WTC11 (cell line): ENCODE measurements around the gene KCNJ6. TPM values are rescaled to one million over a fixed set of nuclear protein-coding genes. Genes with fewer than 3 reads are reported as not detected.

Source experiments
- ATAC-seq: fragments of 200-7000 bp; cut with Tn5 transposase; 2 replicates; pipeline ENCODE4 v1.10.0; 2021; ENCODE audit warnings: mild to moderate bottlenecking, moderate library complexity
- CTCF ChIA-PET: fragments of 300-600 bp; sonication (Branson Sonifier 250); formaldehyde crosslinking; loops from one replicate; lab custom pipeline; 2021; ENCODE audit warnings: antibody characterized with exemption; lab: Charles Lee
- POLR2A ChIA-PET: fragments of 350-600 bp; sonication (Branson Sonifier 250); formaldehyde crosslinking; loops from one replicate; lab custom pipeline; 2021; ENCODE audit warnings: antibody characterized with exemption; lab: Charles Lee
- DNase-seq: peaks from one replicate; pipeline ENCODE4 v3.0.0; 2021; ENCODE audit warnings: low spot score
- H3K27ac Mint-ChIP-seq: 2 replicates; pipeline ENCODE4 v1.8.0; 2021; ENCODE audit warnings: mixed read lengths
- H3K27me3 Mint-ChIP-seq: 2 replicates; pipeline ENCODE4 v1.8.0; 2021; ENCODE audit warnings: low read depth, mild to moderate bottlenecking, moderate library complexity, mixed read lengths
- H3K36me3 Mint-ChIP-seq: 2 replicates; pipeline ENCODE4 v1.8.0; 2021; ENCODE audit warnings: mixed read lengths
- H3K4me1 Mint-ChIP-seq: 2 replicates; pipeline ENCODE4 v1.8.0; 2022; ENCODE audit warnings: mixed read lengths
- H3K4me3 Mint-ChIP-seq: 2 replicates; pipeline ENCODE4 v1.8.0; 2021; ENCODE audit warnings: mild to moderate bottlenecking, moderate library complexity, mixed read lengths
- H3K9me3 Mint-ChIP-seq: 2 replicates; pipeline ENCODE4 v1.8.0; 2021; ENCODE audit warnings: mixed read lengths
- AR ChIP-seq: fragments of 250-450 bp; sonication (Bioruptor Pico); IDR thresholded peaks from 2 replicates; pipeline ENCODE4 v1.9.0; 2021; ENCODE audit warnings: mild to moderate bottlenecking
- ATF6 ChIP-seq: sonication (generic); formaldehyde crosslinking; IDR thresholded peaks from 2 replicates; pipeline ENCODE4 v1.8.1; 2023; ENCODE audit warnings: mild to moderate bottlenecking, missing genetic modification reagents
- CDX4 ChIP-seq: fragments of 250-450 bp; sonication (Bioruptor Pico); IDR thresholded peaks from 2 replicates; pipeline ENCODE4 v1.9.0; 2021; ENCODE audit warnings: moderate library complexity, mild to moderate bottlenecking, inconsistent platforms, borderline replicate concordance
- CREB1 ChIP-seq: sonication (generic); formaldehyde crosslinking; IDR thresholded peaks from 2 replicates; pipeline ENCODE4 v1.8.0; 2023; ENCODE audit warnings: mild to moderate bottlenecking, missing genetic modification reagents
- CTCF ChIP-seq: fragments of 200-600 bp; IDR thresholded peaks from 2 replicates; pipeline ENCODE4 v1.8.0; 2022; ENCODE audit warnings: antibody characterized with exemption
- E2F1 ChIP-seq: sonication (generic); formaldehyde crosslinking; IDR thresholded peaks from 2 replicates; pipeline ENCODE4 v1.8.0; 2022; ENCODE audit warnings: mild to moderate bottlenecking, missing genetic modification reagents
- ERG ChIP-seq: fragments of 250-450 bp; sonication (Bioruptor Pico); IDR thresholded peaks from 2 replicates; pipeline ENCODE4 v1.8.0; 2021; ENCODE audit warnings: mild to moderate bottlenecking
- FOXP1 ChIP-seq: sonication (generic); formaldehyde crosslinking; IDR thresholded peaks from 2 replicates; pipeline ENCODE4 v1.8.0; 2022; ENCODE audit warnings: missing genetic modification reagents, mild to moderate bottlenecking, moderate library complexity, borderline replicate concordance
- GRHL2 ChIP-seq: fragments of 250-450 bp; sonication (Bioruptor Pico); IDR thresholded peaks from 2 replicates; pipeline ENCODE4 v1.8.0; 2022; ENCODE audit warnings: mild to moderate bottlenecking, moderate library complexity; ENCODE audit not compliant: insufficient replicate concordance, severe bottlenecking
- HMGA2 ChIP-seq: fragments of 250-450 bp; sonication (Bioruptor Pico); IDR thresholded peaks from 2 replicates; pipeline ENCODE4 v1.4.0; 2021; ENCODE audit warnings: mild to moderate bottlenecking, moderate library complexity
- IRF1 ChIP-seq: sonication (generic); formaldehyde crosslinking; IDR thresholded peaks from 2 replicates; pipeline ENCODE4 v1.8.0; 2023; ENCODE audit warnings: missing genetic modification reagents
- JUN ChIP-seq: sonication (generic); formaldehyde crosslinking; IDR thresholded peaks from 2 replicates; pipeline ENCODE4 v1.8.0; 2023; ENCODE audit warnings: mild to moderate bottlenecking, missing genetic modification reagents
- NFYB ChIP-seq: sonication (generic); formaldehyde crosslinking; conservative IDR thresholded peaks from 2 replicates; pipeline ENCODE4 v1.8.0; 2022; ENCODE audit warnings: low read depth, missing genetic modification reagents
- NR2C2 ChIP-seq: sonication (generic); formaldehyde crosslinking; IDR thresholded peaks from 2 replicates; pipeline ENCODE4 v1.8.0; 2022; ENCODE audit warnings: mild to moderate bottlenecking, missing genetic modification reagents
- NR3C1 ChIP-seq: sonication (generic); formaldehyde crosslinking; conservative IDR thresholded peaks from 2 replicates; pipeline ENCODE4 v1.8.1; 2023; ENCODE audit warnings: low read depth, mild to moderate bottlenecking, missing genetic modification reagents
- PRRX2 ChIP-seq: fragments of 250-450 bp; sonication (Bioruptor Pico); IDR thresholded peaks from 2 replicates; pipeline ENCODE4 v1.8.0; 2021; ENCODE audit warnings: mild to moderate bottlenecking
- RORB ChIP-seq: fragments of 250-450 bp; sonication (Bioruptor Pico); IDR thresholded peaks from 2 replicates; pipeline ENCODE4 v1.9.0; 2021; ENCODE audit warnings: mild to moderate bottlenecking
- TP53 ChIP-seq: sonication (generic); formaldehyde crosslinking; IDR thresholded peaks from 2 replicates; pipeline ENCODE4 v1.8.1; 2023; ENCODE audit warnings: mild to moderate bottlenecking, missing genetic modification reagents
- USF2 ChIP-seq: sonication (generic); formaldehyde crosslinking; IDR thresholded peaks from 2 replicates; pipeline ENCODE4 v1.8.1; 2023; ENCODE audit warnings: mild to moderate bottlenecking, missing genetic modification reagents, moderate library complexity
- ZNF219 ChIP-seq: sonication (generic); formaldehyde crosslinking; IDR thresholded peaks from 2 replicates; pipeline ENCODE4 v1.8.0; 2023; ENCODE audit warnings: missing genetic modification reagents, mild to moderate bottlenecking, borderline replicate concordance
- total RNA-seq: library from RNA; stranded (reverse); gene quantifications from 3 replicates; pipeline ENCODE4 v1.2.3, GENCODE V29; 2021

The KCNJ6 gene
- total RNA-seq, 1 experiment from 2014 or later: 0.35 TPM

GRCh38 chr21:37607081-37607480 lies 309.2 kb downstream of the KCNJ6 start:
- H3K36me3 Mint-ChIP-seq: peaks cover 13% of the 10 kb centered on the region
- H3K4me1 Mint-ChIP-seq: no peaks in the 10 kb centered on the region
- H3K27ac Mint-ChIP-seq: no peak overlapping the region
- DNase-seq (no peak), ATAC-seq (no peak)
- no peak overlapping the region for H3K4me3 Mint-ChIP-seq
- POLR2A ChIA-PET: no interaction called here
- H3K9me3 Mint-ChIP-seq: peaks cover 29% of the 10 kb centered on the region
- TF ChIP-seq ZNF219 (CRISPR knock-in tag) (no peak), E2F1 (no peak), HMGA2 (CRISPR knock-in tag) (no peak), CDX4 (CRISPR knock-in tag) (no peak), ATF6 (no peak), RORB (CRISPR knock-in tag) (no peak), AR (CRISPR knock-in tag) (no peak), USF2 (CRISPR knock-in tag) (no peak), GRHL2 (CRISPR knock-in tag) (no peak), CTCF (no peak), FOXP1 (CRISPR knock-in tag) (no peak), PRRX2 (CRISPR knock-in tag) (no peak), NR2C2 (CRISPR knock-in tag) (no peak), ERG (CRISPR knock-in tag) (no peak), NFYB (CRISPR knock-in tag) (no peak), CREB1 (CRISPR knock-in tag) (no peak), TP53 (CRISPR knock-in tag) (no peak), JUN (CRISPR knock-in tag) (no peak), NR3C1 (no peak), IRF1 (no peak)
- CTCF ChIA-PET: no interaction called here
- no peaks in the 10 kb centered on the region for H3K27me3 Mint-ChIP-seq
